ENCODE data around the gene CTDSPL. TPM values are rescaled to one million over a fixed set of nuclear protein-coding genes. Genes with fewer than 3 reads are reported as not detected.

CTDSPL gene
- total RNA-seq, 1 experiment from 2014 or later: 124 TPM

DNA sequence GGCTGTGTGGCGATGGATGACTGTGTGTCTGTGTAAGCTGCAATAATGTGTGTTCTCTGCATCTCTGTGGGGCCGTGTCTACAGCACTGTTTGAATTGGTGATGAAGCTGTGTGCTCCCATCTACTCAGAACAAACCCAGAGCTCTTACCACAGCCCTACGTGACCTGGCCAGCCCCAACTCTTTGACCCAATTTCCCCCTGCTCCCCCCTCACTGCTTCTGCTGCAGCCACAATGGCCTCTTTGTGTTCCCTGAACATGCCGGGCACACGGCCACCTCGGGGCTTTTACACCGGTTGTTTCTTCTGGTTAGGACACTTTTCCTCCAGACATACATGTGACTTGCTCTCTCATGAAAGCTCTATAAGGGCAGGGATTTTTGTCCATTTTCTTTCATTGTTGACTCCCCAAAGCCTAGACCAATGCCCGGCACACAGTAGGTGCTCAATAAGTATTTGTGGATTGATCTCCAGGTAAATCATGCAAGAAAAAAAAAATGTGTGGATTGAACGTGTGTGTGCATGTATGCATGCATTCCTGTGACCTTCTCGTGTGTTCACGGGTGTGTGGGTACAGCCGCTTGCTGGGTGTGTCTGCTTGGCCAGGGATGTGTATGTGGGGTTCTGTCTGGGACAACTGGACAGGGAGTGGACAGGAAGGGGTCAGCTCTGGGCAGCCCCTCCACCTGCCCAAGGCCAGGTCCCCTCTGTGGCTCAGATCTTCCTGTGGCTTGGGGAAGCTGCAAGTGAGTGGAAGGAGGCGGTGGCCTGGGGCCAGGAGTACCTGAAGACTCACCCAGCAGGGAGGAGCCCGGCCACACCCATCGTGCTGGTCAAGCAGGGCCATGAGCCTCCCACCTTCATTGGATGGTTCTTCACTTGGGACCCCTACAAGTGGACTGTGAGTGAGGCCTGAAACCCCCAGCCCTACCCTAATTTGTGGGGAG lies 143.7 kb downstream of the CTDSPL start:
- no peaks in the 10 kb centered on the region for H4K20me1 ChIP-seq (ENCODE audit: insufficient read depth)
- no peaks in the 10 kb centered on the region for H3K79me2 ChIP-seq (ENCODE audit: low read depth)
- H3K4me1 ChIP-seq (replicated peaks; ENCODE audit: insufficient read depth): no peaks in the 10 kb centered on the region
- BruUV-seq (replicated peaks): no TSS peak
- DNase-seq: no peak
- H3F3A ChIP-seq (ENCODE audit: insufficient read depth, low read depth): no peaks in the 10 kb centered on the region; the same call in 1 of the 2 replicates
- H2AFZ ChIP-seq: no peak overlapping the region
- TF ChIP-seq EZH2 (IDR thresholded peaks at IDR 0.05; ENCODE audit: low read depth) (no peak), CTCF (conservative IDR thresholded peaks at IDR 0.05) (no peak)
- no peak overlapping the region for H3K4me2 ChIP-seq
- ChIA-PET CTCF (no interaction called here), POLR2A (ENCODE audit: unreplicated experiment) (interaction anchor here (0.6 kb wide), 1 partner anchor 152 kb away, joined by 4 read pairs; no protein-coding TSS in a partner anchor)
- no peaks in the 10 kb centered on the region for H3K9me2 ChIP-seq (ENCODE audit: insufficient read depth)
- no peak overlapping the region for H3K27ac ChIP-seq
- no peaks in the 10 kb centered on the region for H3K27me3 ChIP-seq (ENCODE audit: insufficient read depth, low read depth)
- H3K4me3 ChIP-seq: no peak overlapping the region
- H3K36me3 ChIP-seq (ENCODE audit: low read depth): no peaks in the 10 kb centered on the region
- intact Hi-C loops (cut with micrococcal nuclease; ENCODE audit: unreplicated experiment): loop anchor here (2.0 to 10.0 kb wide), 3 partner anchors 111 to 473 kb away; partner anchors contain the start of gene XYLB
- no peaks in the 10 kb centered on the region for H3K9me3 ChIP-seq (ENCODE audit: insufficient read depth, low read depth)

DNA sequence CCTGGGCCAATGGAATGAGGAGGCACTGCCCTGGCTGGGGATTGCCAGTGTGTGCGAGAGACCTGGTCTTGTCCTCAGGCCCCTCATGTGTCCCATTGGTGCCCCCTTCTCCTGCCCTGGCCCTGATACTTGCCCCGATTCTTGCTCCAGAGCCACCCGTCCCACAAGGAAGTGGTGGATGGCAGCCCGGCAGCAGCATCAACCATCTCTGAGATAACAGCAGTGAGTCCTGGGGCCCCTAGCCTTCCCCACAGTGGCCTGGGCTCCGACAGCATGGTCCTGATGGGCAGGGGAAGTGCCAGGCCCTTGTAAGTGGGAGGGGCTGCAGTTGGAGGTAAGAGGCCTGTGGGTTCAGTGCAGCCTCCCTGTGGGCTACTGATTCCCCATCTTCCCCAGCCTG lies 144.4 kb downstream of the CTDSPL start:
- Histone ChIP-seq H3F3A (ENCODE audit: insufficient read depth, low read depth) (no peaks in the 10 kb centered on the region; the same call in 1 of the 2 replicates), H3K27ac (no peak overlapping the region), H3K4me2 (no peak overlapping the region), H2AFZ (no peak overlapping the region), H3K9me3 (ENCODE audit: insufficient read depth, low read depth) (no peaks in the 10 kb centered on the region), H3K4me1 (replicated peaks; ENCODE audit: insufficient read depth) (no peaks in the 10 kb centered on the region), H3K36me3 (ENCODE audit: low read depth) (no peaks in the 10 kb centered on the region), H3K27me3 (ENCODE audit: insufficient read depth, low read depth) (no peaks in the 10 kb centered on the region), H3K4me3 (no peak overlapping the region), H4K20me1 (ENCODE audit: insufficient read depth) (no peaks in the 10 kb centered on the region), H3K9me2 (ENCODE audit: insufficient read depth) (no peaks in the 10 kb centered on the region), H3K79me2 (ENCODE audit: low read depth) (no peaks in the 10 kb centered on the region)
- CTCF ChIA-PET: interaction anchor here (0.6 kb wide), 1 partner anchor 208 kb away, joined by 16 read pairs; no protein-coding TSS in a partner anchor
- POLR2A ChIA-PET (ENCODE audit: unreplicated experiment): no interaction called here
- intact Hi-C loops (cut with micrococcal nuclease; ENCODE audit: unreplicated experiment): loop anchor here (10.0 kb wide), 1 partner anchor 339 kb away; the partner anchor contains the start of gene XYLB
- no peak for TF ChIP-seq CTCF (conservative IDR thresholded peaks at IDR 0.05)
- no peak for TF ChIP-seq EZH2 (IDR thresholded peaks at IDR 0.05; ENCODE audit: low read depth)
- no peak for DNase-seq
- no TSS peak for BruUV-seq (replicated peaks)

- no peak overlapping the region for H3K27ac ChIP-seq
- no peaks in the 10 kb centered on the region for H3K9me3 ChIP-seq (ENCODE audit: insufficient read depth, low read depth)
- no peak for TF ChIP-seq EZH2 (IDR thresholded peaks at IDR 0.05; ENCODE audit: low read depth)
- ChIA-PET POLR2A (ENCODE audit: unreplicated experiment) (no interaction called here), CTCF (interaction anchor here (0.6 kb wide), 1 partner anchor 208 kb away, joined by 16 read pairs; no protein-coding TSS in a partner anchor)
- H3K27me3 ChIP-seq (ENCODE audit: insufficient read depth, low read depth): no peaks in the 10 kb centered on the region
- no peaks in the 10 kb centered on the region for H3K9me2 ChIP-seq (ENCODE audit: insufficient read depth)
- no peaks in the 10 kb centered on the region; the same call in 1 of the 2 replicates for H3F3A ChIP-seq (ENCODE audit: insufficient read depth, low read depth)
- H3K4me3 ChIP-seq: no peak overlapping the region
- DNase-seq: no peak
- H3K4me2 ChIP-seq: no peak overlapping the region
- no peaks in the 10 kb centered on the region for H3K4me1 ChIP-seq (replicated peaks; ENCODE audit: insufficient read depth)
- BruUV-seq (replicated peaks): no TSS peak
- H3K79me2 ChIP-seq (ENCODE audit: low read depth): no peaks in the 10 kb centered on the region
- intact Hi-C loops (cut with micrococcal nuclease; ENCODE audit: unreplicated experiment): loop anchor here (10.0 kb wide), 1 partner anchor 338 kb away; the partner anchor contains the start of gene XYLB
- no peak overlapping the region for H2AFZ ChIP-seq
- no peaks in the 10 kb centered on the region for H3K36me3 ChIP-seq (ENCODE audit: low read depth)
- no peaks in the 10 kb centered on the region for H4K20me1 ChIP-seq (ENCODE audit: insufficient read depth)
Measured at GRCh38 chr3:38006445-38006995, 144.8 kb downstream of the CTDSPL start.

All from PC-9 (cell line).